ENCODE results near the gene SIGLEC14. TPM values are rescaled to one million over a fixed set of nuclear protein-coding genes. Genes with fewer than 3 reads are reported as not detected.

Gene SIGLEC14
- polyA plus RNA-seq, 1 donor from 2014 or later: not detected

- no peak overlapping the region for H3K4me3 ChIP-seq (ENCODE audit: low read length)
- no peaks in the 10 kb centered on the region for H3F3A ChIP-seq (ENCODE audit: insufficient read depth, low read length, poor library complexity, severe bottlenecking)
Observed at GRCh38 chr19:51599084-51599483, 47.5 kb downstream of the SIGLEC14 start.

GRCh38 chr19:51598159-51598915, 48.3 kb downstream of the SIGLEC14 start:
- H3K79me2 ChIP-seq (replicated peaks; ENCODE audit: insufficient read depth, low read length): peaks cover 2% of the 10 kb centered on the region
- H3K9ac ChIP-seq (ENCODE audit: low read length): no peak overlapping the region
- H3K4me3 ChIP-seq (ENCODE audit: low read length): no peak overlapping the region
- H3K27me3 ChIP-seq (ENCODE audit: insufficient read depth, low read depth, low read length): no peaks in the 10 kb centered on the region
- peaks cover 3% of the 10 kb centered on the region for H3K9me3 ChIP-seq (ENCODE audit: low read length)
- H3F3A ChIP-seq (ENCODE audit: insufficient read depth, low read length, poor library complexity, severe bottlenecking): no peaks in the 10 kb centered on the region
- H2AFZ ChIP-seq (ENCODE audit: low read depth, low read length): no peak overlapping the region
- no peaks in the 10 kb centered on the region for H3K36me3 ChIP-seq (ENCODE audit: insufficient read depth, low read length)
- H4K20me1 ChIP-seq (ENCODE audit: insufficient read depth): no peaks in the 10 kb centered on the region
- no peak for TF ChIP-seq EZH2 (IDR thresholded peaks at IDR 0.05; ENCODE audit: borderline replicate concordance, insufficient read depth, low read length, poor library complexity, severe bottlenecking)
- TF ChIP-seq EP300 (conservative IDR thresholded peaks at IDR 0.05; ENCODE audit: poor library complexity, severe bottlenecking): no peak
- TF ChIP-seq MXI1 (conservative IDR thresholded peaks at IDR 0.05; ENCODE audit: poor library complexity, severe bottlenecking): no peak
- no peak for TF ChIP-seq REST (IDR thresholded peaks at IDR 0.05; ENCODE audit: borderline replicate concordance)
- TF ChIP-seq RAD21 (conservative IDR thresholded peaks at IDR 0.05): no peak
- no peak for TF ChIP-seq TAF1 (IDR thresholded peaks at IDR 0.05; ENCODE audit: low read depth)
- TF ChIP-seq CTCF (IDR thresholded peaks at IDR 0.05; ENCODE audit: poor library complexity, severe bottlenecking): no peak
- no peak for TF ChIP-seq SMC3 (conservative IDR thresholded peaks at IDR 0.05; ENCODE audit: poor library complexity)
- TF ChIP-seq POLR2AphosphoS5 (IDR thresholded peaks at IDR 0.05): no peak
- H3K4me2 ChIP-seq (ENCODE audit: low read length): no peak overlapping the region
- no peaks in the 10 kb centered on the region for H3K9me2 ChIP-seq (ENCODE audit: insufficient read depth, low read length)
- no peak overlapping the region for H3K27ac ChIP-seq (ENCODE audit: low read length)

More at GRCh38 chr19:51599084-51599483, 47.5 kb downstream of the SIGLEC14 start:
- no peak overlapping the region for H3K27ac ChIP-seq (ENCODE audit: low read length)
- H2AFZ ChIP-seq (ENCODE audit: low read depth, low read length): no peak overlapping the region
- no peaks in the 10 kb centered on the region for H3K27me3 ChIP-seq (ENCODE audit: insufficient read depth, low read depth, low read length)
- no peaks in the 10 kb centered on the region for H4K20me1 ChIP-seq (ENCODE audit: insufficient read depth)
- H3K4me2 ChIP-seq (ENCODE audit: low read length): no peak overlapping the region
- no peaks in the 10 kb centered on the region for H3K9me2 ChIP-seq (ENCODE audit: insufficient read depth, low read length)
- no peak overlapping the region for H3K9ac ChIP-seq (ENCODE audit: low read length)
- H3K9me3 ChIP-seq (ENCODE audit: low read length): peaks cover 3% of the 10 kb centered on the region
- H3K36me3 ChIP-seq (ENCODE audit: insufficient read depth, low read length): no peaks in the 10 kb centered on the region
- H3K79me2 ChIP-seq (replicated peaks; ENCODE audit: insufficient read depth, low read length): peaks cover 2% of the 10 kb centered on the region
- TF ChIP-seq MXI1 (conservative IDR thresholded peaks at IDR 0.05; ENCODE audit: poor library complexity, severe bottlenecking): no peak
